Choroid plexus epithelial cell (primary cell): ENCODE results near the gene HUS1.
"Not testable (repeated sequence)": the region's sequence is repeated elsewhere in the genome, so short reads cannot be mapped to it uniquely, and the experiment has no call there.

ENCODE experiments used
- DNase-seq: peaks from one replicate; pipeline ENCODE4 v3.0.0-alpha.2; 2010; ENCODE audit warnings: low read depth
- H3K4me3 ChIP-seq: 2 replicates; pipeline ENCODE4 v1.5.1; 2011; ENCODE audit warnings: low read depth, mild to moderate bottlenecking, control low read depth, low read length, moderate library complexity
- TF ChIP-seq, protein P1 (sequence below): conservative IDR thresholded peaks from 2 replicates; pipeline ENCODE4 v1.5.1; 2011; ENCODE audit warnings: low read depth, mild to moderate bottlenecking, control low read depth, inconsistent platforms, low read length, moderate library complexity

HUS1 gene

DNA sequence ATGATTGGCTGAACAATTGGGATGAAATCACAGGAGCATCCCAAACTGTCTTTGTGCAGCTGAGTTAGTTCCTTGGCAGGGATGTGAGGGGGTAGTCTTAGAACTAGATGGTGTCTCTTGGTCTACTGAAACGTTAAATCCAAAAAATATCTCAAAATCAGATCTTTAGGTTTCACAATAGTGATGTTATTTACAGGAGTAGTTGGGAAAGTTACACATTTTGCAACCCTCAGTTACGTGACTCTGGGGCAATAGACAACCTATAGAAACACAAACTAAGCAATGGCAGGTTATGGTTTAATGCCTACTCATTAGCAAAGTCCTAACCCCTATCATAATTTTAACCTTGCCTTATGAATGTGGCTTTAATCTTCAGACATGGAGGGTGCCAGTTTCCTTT is 55.1 kb downstream of the HUS1 start:
- TF ChIP-seq, protein P1, sequence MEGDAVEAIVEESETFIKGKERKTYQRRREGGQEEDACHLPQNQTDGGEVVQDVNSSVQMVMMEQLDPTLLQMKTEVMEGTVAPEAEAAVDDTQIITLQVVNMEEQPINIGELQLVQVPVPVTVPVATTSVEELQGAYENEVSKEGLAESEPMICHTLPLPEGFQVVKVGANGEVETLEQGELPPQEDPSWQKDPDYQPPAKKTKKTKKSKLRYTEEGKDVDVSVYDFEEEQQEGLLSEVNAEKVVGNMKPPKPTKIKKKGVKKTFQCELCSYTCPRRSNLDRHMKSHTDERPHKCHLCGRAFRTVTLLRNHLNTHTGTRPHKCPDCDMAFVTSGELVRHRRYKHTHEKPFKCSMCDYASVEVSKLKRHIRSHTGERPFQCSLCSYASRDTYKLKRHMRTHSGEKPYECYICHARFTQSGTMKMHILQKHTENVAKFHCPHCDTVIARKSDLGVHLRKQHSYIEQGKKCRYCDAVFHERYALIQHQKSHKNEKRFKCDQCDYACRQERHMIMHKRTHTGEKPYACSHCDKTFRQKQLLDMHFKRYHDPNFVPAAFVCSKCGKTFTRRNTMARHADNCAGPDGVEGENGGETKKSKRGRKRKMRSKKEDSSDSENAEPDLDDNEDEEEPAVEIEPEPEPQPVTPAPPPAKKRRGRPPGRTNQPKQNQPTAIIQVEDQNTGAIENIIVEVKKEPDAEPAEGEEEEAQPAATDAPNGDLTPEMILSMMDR, result no peak
- DNase-seq, result no peak
- H3K4me3 ChIP-seq, result no peak overlapping the region

DNA sequence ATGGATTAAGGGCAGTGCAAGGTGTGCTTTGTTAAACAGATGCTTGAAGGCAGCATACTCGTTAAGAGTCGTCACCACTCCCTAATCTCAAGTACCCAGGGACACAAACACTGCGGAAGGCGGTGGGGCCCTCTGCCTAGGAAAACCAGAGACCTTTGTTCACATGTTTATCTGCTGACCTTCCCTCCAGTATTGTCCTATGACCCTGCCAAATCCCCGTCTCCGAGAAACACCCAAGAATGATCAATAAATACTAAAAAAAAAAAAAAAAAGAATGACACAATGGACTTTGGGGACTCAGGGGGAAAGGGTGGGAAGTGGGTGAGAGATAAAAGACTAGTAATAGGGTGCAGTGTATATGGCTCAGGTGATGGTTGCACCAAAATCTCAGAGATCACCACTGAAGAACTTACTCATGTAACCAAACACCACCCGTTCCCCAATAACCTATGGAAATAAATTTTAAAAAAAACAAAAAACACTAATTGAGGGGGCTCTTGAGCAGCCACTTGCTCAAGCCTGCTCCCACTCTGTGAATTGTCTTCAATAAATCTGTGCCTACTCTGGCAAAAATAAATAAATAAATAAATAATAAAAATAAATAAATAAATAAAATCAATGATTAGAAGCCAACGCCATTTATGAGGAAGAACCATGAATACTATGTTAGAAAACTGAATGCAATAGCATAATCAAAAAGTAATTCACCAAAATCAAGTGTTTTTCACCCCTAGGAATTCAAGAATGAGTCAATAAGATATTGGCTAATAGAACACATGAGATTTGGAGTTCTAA is 56.1 kb downstream of the HUS1 start:
- not testable (repeated sequence) for H3K4me3 ChIP-seq

DNA sequence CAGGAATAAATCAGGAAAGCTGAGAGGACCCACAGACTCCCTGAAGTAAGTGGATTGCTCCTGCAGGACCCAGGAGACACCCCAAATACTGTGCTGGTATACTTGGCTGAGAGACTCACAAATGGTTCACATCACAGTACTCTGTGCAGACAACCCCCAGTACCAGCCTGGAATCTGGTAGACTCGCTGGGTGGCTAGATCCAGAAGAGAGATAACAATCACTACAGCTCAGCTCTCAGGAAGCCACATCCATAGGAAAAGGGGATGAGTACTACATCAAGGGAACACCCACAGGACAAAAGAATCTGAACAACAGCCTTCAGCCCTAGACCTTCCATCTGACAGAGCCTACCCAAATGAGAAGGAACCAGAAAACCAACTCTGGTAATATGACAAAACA is 62.9 kb downstream of the HUS1 start:
- DNase-seq, H3K4me3 ChIP-seq: not testable (repeated sequence)

More for the DNA sequence above, 56.1 kb downstream of the HUS1 start:
- DNase-seq, result not testable (repeated sequence)

DNA sequence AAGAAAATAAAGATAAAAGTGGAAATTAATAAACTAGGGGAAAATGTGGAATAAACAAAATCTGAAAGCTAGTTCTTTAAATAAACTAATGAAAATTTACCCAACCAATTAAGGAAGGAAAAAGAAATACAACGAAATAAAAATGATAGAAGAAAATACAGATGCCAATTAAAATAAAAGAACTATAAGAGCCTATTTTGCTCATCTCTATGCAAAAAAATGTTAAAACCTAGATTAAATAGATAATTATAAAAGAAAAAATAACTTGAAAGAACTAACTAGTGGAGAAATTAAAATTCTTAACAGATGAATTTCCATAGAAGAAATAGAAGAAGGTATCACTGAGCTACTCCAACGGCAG is 63.8 kb downstream of the HUS1 start:
- TF ChIP-seq, protein P1, result no peak
- H3K4me3 ChIP-seq, result no peak overlapping the region
- no peak for DNase-seq

DNA sequence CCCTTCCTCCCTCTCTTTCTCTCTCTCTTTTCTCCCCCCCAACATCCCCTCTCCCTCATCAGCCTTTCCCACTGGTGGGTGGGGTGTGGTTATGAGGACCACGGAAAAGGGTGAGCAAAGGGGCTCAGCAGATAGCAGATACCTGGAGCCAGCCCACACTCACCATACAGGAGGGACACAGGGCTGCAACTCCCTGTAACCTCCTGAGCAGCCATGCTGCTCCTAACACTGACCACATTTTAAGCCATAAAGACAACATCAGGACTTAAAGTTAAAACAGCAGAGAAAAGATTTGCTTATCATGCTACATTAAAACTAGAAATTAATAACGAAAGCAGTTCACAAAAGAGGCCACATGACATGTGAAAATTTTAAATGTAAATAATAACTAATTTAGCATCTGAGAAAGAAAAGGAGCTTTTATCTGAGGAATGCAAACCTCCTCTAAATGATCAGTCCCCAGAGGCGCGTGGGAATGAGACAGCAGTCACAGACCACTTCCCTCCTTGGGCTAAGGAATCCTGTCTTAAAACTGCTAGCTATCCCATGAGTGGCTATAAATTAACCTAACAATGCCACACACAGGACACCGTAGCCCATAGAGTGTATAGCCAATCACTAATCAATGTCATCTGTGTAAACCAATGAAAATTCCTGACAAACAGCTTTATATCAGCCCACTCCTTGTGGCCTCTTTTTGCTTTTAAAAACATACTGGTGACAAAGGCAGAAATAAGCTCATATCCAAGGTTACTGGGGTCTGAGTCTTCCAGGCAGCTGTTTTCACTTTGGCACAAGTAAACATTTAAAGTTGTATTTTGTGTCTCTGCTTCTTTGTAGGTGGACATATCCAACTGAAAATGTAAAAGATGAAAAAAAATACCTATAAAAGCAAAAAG is 64.4 kb downstream of the HUS1 start:
- no peak overlapping the region for H3K4me3 ChIP-seq
- DNase-seq, result peak; percentile 36
- TF ChIP-seq, protein P1, result no peak
